Ishikawa (cell line): ENCODE results near the gene TREM2.

Source experiments
- CEBPB ChIP-seq: IDR thresholded peaks from 2 replicates; pipeline ENCODE4 v1.6.1; 2012
- CREB1 ChIP-seq: IDR thresholded peaks from 2 replicates; pipeline ENCODE4 v1.6.1; 2012; ENCODE audit warnings: low read depth
- EGR1 ChIP-seq: IDR thresholded peaks from 2 replicates; pipeline ENCODE4 v1.6.1; 2012
- EP300 ChIP-seq: IDR thresholded peaks from 2 replicates; pipeline ENCODE4 v1.6.1; 2012; ENCODE audit warnings: borderline replicate concordance
- FOXM1 ChIP-seq: IDR thresholded peaks from 2 replicates; pipeline ENCODE4 v1.6.1; 2012; ENCODE audit warnings: low read depth, borderline replicate concordance
- MAX ChIP-seq: IDR thresholded peaks from 2 replicates; pipeline ENCODE4 v1.6.1; 2012
- NFIC ChIP-seq: IDR thresholded peaks from 2 replicates; pipeline ENCODE4 v1.6.1; 2012
- RAD21 ChIP-seq: IDR thresholded peaks from 2 replicates; pipeline ENCODE4 v1.6.1; 2012; ENCODE audit warnings: low read depth
- REST ChIP-seq: IDR thresholded peaks from 2 replicates; pipeline ENCODE4 v1.6.1; 2012; ENCODE audit warnings: low read depth, mild to moderate bottlenecking
- TAF1 ChIP-seq: IDR thresholded peaks from 2 replicates; pipeline ENCODE4 v1.6.1; 2012; ENCODE audit warnings: low read depth, mild to moderate bottlenecking
- TCF12 ChIP-seq: IDR thresholded peaks from 2 replicates; pipeline ENCODE4 v1.6.1; 2012; ENCODE audit warnings: low read depth
- YY1 ChIP-seq: IDR thresholded peaks from 2 replicates; pipeline ENCODE4 v1.6.1; 2012; ENCODE audit warnings: low read depth

DNA sequence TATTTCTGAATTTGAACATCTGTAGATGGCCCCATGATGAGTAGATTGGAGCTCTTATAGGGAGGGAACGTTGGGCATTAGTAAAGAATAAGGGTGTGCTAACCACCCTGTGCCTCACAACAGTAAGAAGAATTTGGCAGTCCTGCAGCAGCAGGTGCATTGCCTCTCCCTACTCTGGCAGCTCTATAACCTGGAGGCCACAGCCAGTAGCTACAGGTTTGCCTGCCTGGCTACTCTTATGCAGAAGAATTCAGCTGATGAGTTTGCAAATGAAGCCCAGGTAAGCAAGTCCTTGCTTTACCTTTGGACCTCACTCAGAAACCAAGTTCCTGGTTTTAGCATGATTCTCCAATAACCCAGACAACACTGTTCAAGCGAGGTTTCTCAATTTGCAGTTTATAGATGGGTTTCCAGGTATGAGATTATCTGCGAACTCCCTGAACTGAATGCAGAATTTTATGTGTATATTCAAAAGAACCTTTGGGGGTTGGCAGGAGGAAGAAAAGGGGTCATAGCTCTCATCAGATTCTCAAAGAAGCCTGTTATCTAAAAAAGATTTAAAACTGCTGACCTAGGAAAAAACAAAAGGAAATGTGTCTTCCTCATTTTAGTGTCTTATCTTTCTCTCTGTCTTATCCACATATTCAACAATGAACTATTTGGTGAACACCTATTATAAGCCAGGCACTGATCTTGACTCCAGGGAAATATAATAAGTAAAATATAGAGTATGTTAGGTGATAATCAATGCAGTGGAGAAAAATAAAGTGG, 27.7 kb downstream of the TREM2 start:
- no peak for TF ChIP-seq CREB1
- no peak for TF ChIP-seq TAF1
- TF ChIP-seq REST: no peak
- TF ChIP-seq MAX: no peak
- TF ChIP-seq RAD21: no peak
- TF ChIP-seq FOXM1: no peak
- TF ChIP-seq YY1: no peak
- TF ChIP-seq EP300: no peak
- no peak for TF ChIP-seq NFIC
- TF ChIP-seq EGR1: no peak
- no peak for TF ChIP-seq TCF12
- no peak for TF ChIP-seq CEBPB
